ENCODE measurements around the gene NT5DC4. TPM values are rescaled to one million over a fixed set of nuclear protein-coding genes. Genes with fewer than 3 reads are reported as not detected.

NT5DC4 gene
- total RNA-seq, 2 experiments from 2014 or later, result not detected

GRCh38 chr2:112691881-112692281, 28.9 kb upstream of the NT5DC4 start:
- DNase-seq (ENCODE audit: low spot score), result no peak
- intact Hi-C loops (cut with micrococcal nuclease; ENCODE audit: unreplicated experiment), result loop anchor here (1.0 to 5.0 kb wide), 3 partner anchors 35 to 66 kb away; no protein-coding TSS in a partner anchor

GRCh38 chr2:112692495-112692911, 28.3 kb upstream of the NT5DC4 start:
- TF ChIP-seq CTCF (conservative IDR thresholded peaks at IDR 0.05; ENCODE audit: low read length) (no peak), EZH2phosphoT487 (IDR thresholded peaks at IDR 0.05; ENCODE audit: borderline replicate concordance, low read depth, low read length) (no peak)
- H2AFZ ChIP-seq (ENCODE audit: low read length), result no peak overlapping the region
- no peaks in the 10 kb centered on the region for H3K79me2 ChIP-seq (ENCODE audit: insufficient read depth, low read depth, low read length)
- no TSS peak for BruUV-seq (replicated peaks)
- H3K4me1 ChIP-seq (ENCODE audit: insufficient read depth, low read length, poor library complexity, severe bottlenecking), result peaks cover 4% of the 10 kb centered on the region
- H3K27ac ChIP-seq (ENCODE audit: low read depth, low read length, poor library complexity, severe bottlenecking), result no peak overlapping the region
- H3K36me3 ChIP-seq (ENCODE audit: insufficient read depth, low read length), result no peaks in the 10 kb centered on the region
- no peaks in the 10 kb centered on the region for H4K20me1 ChIP-seq (ENCODE audit: insufficient read depth, low read length)
- H3K9me3 ChIP-seq (ENCODE audit: low read length), result no peaks in the 10 kb centered on the region
- POLR2A ChIA-PET, result interaction anchor here (0.6 to 1.5 kb wide), 4 partner anchors 16 to 67 kb away, joined by 3 to 5 read pairs (median 4); no protein-coding TSS in a partner anchor
- intact Hi-C loops (cut with micrococcal nuclease; ENCODE audit: unreplicated experiment), result loop anchor here (5.0 kb wide), 1 partner anchor 35 kb away; no protein-coding TSS in a partner anchor
- H3K9me2 ChIP-seq (ENCODE audit: insufficient read depth, low read length), result no peaks in the 10 kb centered on the region
- DNase-seq (ENCODE audit: low spot score), result peak; percentile 22
- no peak overlapping the region for H3K4me3 ChIP-seq (ENCODE audit: low read depth, low read length, poor library complexity, severe bottlenecking)
- CTCF ChIA-PET (ENCODE audit: unreplicated experiment), result interaction anchor here (0.7 kb wide), 1 partner anchor 46 kb away, joined by 3 read pairs; no protein-coding TSS in a partner anchor
- no peak overlapping the region for H3K4me2 ChIP-seq (ENCODE audit: low read length)

More at GRCh38 chr2:112691881-112692281, 28.9 kb upstream of the NT5DC4 start:
- Histone ChIP-seq H3K36me3 (ENCODE audit: insufficient read depth, low read length) (no peaks in the 10 kb centered on the region), H3K9me2 (ENCODE audit: insufficient read depth, low read length) (no peaks in the 10 kb centered on the region), H3K79me2 (ENCODE audit: insufficient read depth, low read depth, low read length) (no peaks in the 10 kb centered on the region), H3K4me1 (ENCODE audit: insufficient read depth, low read length, poor library complexity, severe bottlenecking) (peaks cover 4% of the 10 kb centered on the region), H3K4me2 (ENCODE audit: low read length) (no peak overlapping the region), H3K4me3 (ENCODE audit: low read depth, low read length, poor library complexity, severe bottlenecking) (no peak overlapping the region), H3K9me3 (ENCODE audit: low read length) (no peaks in the 10 kb centered on the region), H2AFZ (ENCODE audit: low read length) (no peak overlapping the region), H4K20me1 (ENCODE audit: insufficient read depth, low read length) (no peaks in the 10 kb centered on the region), H3K27ac (ENCODE audit: low read depth, low read length, poor library complexity, severe bottlenecking) (no peak overlapping the region)
- BruUV-seq (replicated peaks), result no TSS peak
- TF ChIP-seq EZH2phosphoT487 (IDR thresholded peaks at IDR 0.05; ENCODE audit: borderline replicate concordance, low read depth, low read length) (no peak), CTCF (conservative IDR thresholded peaks at IDR 0.05; ENCODE audit: low read length) (no peak)
- CTCF ChIA-PET (ENCODE audit: unreplicated experiment), result interaction anchor here (0.7 kb wide), 1 partner anchor 45 kb away, joined by 3 read pairs; no protein-coding TSS in a partner anchor
- POLR2A ChIA-PET, result interaction anchor here (0.6 to 1.5 kb wide), 3 partner anchors 15 to 63 kb away, joined by 3 to 5 read pairs (median 4); no protein-coding TSS in a partner anchor

GRCh38 chr2:112692918-112693317, 27.9 kb upstream of the NT5DC4 start:
- H3K4me1 ChIP-seq (ENCODE audit: insufficient read depth, low read length, poor library complexity, severe bottlenecking), result peaks cover 4% of the 10 kb centered on the region
- CTCF ChIA-PET (ENCODE audit: unreplicated experiment), result no interaction called here
- no peaks in the 10 kb centered on the region for H3K9me2 ChIP-seq (ENCODE audit: insufficient read depth, low read length)
- no peaks in the 10 kb centered on the region for H3K79me2 ChIP-seq (ENCODE audit: insufficient read depth, low read depth, low read length)
- no peak overlapping the region for H2AFZ ChIP-seq (ENCODE audit: low read length)
- TF ChIP-seq EZH2phosphoT487 (IDR thresholded peaks at IDR 0.05; ENCODE audit: borderline replicate concordance, low read depth, low read length), result no peak
- TF ChIP-seq CTCF (conservative IDR thresholded peaks at IDR 0.05; ENCODE audit: low read length), result no peak
- H3K9me3 ChIP-seq (ENCODE audit: low read length), result no peaks in the 10 kb centered on the region
- no peaks in the 10 kb centered on the region for H4K20me1 ChIP-seq (ENCODE audit: insufficient read depth, low read length)
- no peak overlapping the region for H3K27ac ChIP-seq (ENCODE audit: low read depth, low read length, poor library complexity, severe bottlenecking)
- H3K4me2 ChIP-seq (ENCODE audit: low read length), result no peak overlapping the region
- POLR2A ChIA-PET, result interaction anchor here (0.6 to 1.5 kb wide), 2 partner anchors 16 to 68 kb away, joined by 4 read pairs; no protein-coding TSS in a partner anchor
- BruUV-seq (replicated peaks), result no TSS peak
- no peaks in the 10 kb centered on the region for H3K36me3 ChIP-seq (ENCODE audit: insufficient read depth, low read length)
- H3K4me3 ChIP-seq (ENCODE audit: low read depth, low read length, poor library complexity, severe bottlenecking), result no peak overlapping the region
- intact Hi-C loops (cut with micrococcal nuclease; ENCODE audit: unreplicated experiment), result loop anchor here (5.0 kb wide), 1 partner anchor 34 kb away; no protein-coding TSS in a partner anchor
- DNase-seq (ENCODE audit: low spot score), result no peak

All from OCI-LY7 (cell line).